Esophagus squamous epithelium (tissue), 4 donors: ENCODE data around the gene ASIC2.

Experiments used
- CTCF ChIP-seq, 6 experiments: fragments of 450-650 bp in 4 of 6; fragments of 200-600 bp in 2 of 6; sonication (generic) in 2 of 6; IDR thresholded peaks; one replicate each; pipeline ENCODE4 v1.5.1; 2016 to 2019; ENCODE audit warnings: antibody characterized with exemption in 6 of 6, mild to moderate bottlenecking in 4 of 6, moderate library complexity in 4 of 6
- POLR2A ChIP-seq, 4 donors: fragments of 450-650 bp; IDR thresholded peaks; one replicate each; pipeline ENCODE4 v1.6.1; 2017; ENCODE audit warnings: antibody characterized with exemption in 4 of 4, mild to moderate bottlenecking in 4 of 4, moderate library complexity in 3 of 4

GRCh38 chr17:33118391-33119075 is 174.6 kb downstream of the ASIC2 start:
- no peak for TF ChIP-seq CTCF (IDR thresholded peaks at IDR 0.05)
- TF ChIP-seq POLR2A (IDR thresholded peaks at IDR 0.05), result no peak
